GM18907 (cell line): ENCODE measurements around the gene LASP1NB.
"Not testable (repeated sequence)": the region's sequence is repeated elsewhere in the genome, so short reads cannot be mapped to it uniquely, and the experiment has no call there.

Experiments
- ATAC-seq: cut with Tn5 transposase; IDR thresholded peaks from one replicate; pipeline ENCODE4 v1.9.1; 2021; ENCODE audit warnings: mild to moderate bottlenecking, moderate library complexity; ENCODE audit not compliant: unreplicated experiment

LASP1NB gene

GRCh38 chr17:38959508-38959907 lies 34.1 kb downstream of the LASP1NB start:
- no peak for ATAC-seq

GRCh38 chr17:38960402-38960801 lies 35.0 kb downstream of the LASP1NB start:
- no peak for ATAC-seq

- ATAC-seq: no peak
Measured at GRCh38 chr17:38961413-38961812, 36.0 kb downstream of the LASP1NB start.

GRCh38 chr17:38967290-38967738 lies 41.9 kb downstream of the LASP1NB start, which contains the start of gene FBXO47:
TSS of gene FBXO47 (minus strand) at chr17:38967403. CDS start at chr17:38963025, 4,378 bp downstream.
- ATAC-seq: no peak

- ATAC-seq: no peak
Measured at GRCh38 chr17:38969281-38969680, 43.9 kb downstream of the LASP1NB start.

GRCh38 chr17:38970128-38970527 lies 44.7 kb downstream of the LASP1NB start:
- ATAC-seq: no peak

- no peak for ATAC-seq
Measured at GRCh38 chr17:38970804-38971203, 45.4 kb downstream of the LASP1NB start.

GRCh38 chr17:38976187-38976551 lies 50.8 kb downstream of the LASP1NB start:
- not testable (repeated sequence) for ATAC-seq

GRCh38 chr17:38978180-38978579 lies 52.8 kb downstream of the LASP1NB start:
- no peak for ATAC-seq
